Osteoblast (primary cell): ENCODE measurements around the gene GRIK4. TPM values are rescaled to one million over a fixed set of nuclear protein-coding genes. Genes with fewer than 3 reads are reported as not detected.

Experiments
- DNase-seq: peaks from one replicate; pipeline ENCODE4 v3.0.0; 2011; ENCODE audit warnings: low spot score, mixed read lengths; ENCODE audit not compliant: insufficient read length; ENCODE audit errors: missing footprints
- H2AFZ ChIP-seq: 2 replicates; pipeline ENCODE4 v1.6.0; 2011; ENCODE audit warnings: mild to moderate bottlenecking, low read length
- H3K27ac ChIP-seq: 2 replicates; pipeline ENCODE4 v1.5.1; 2011; ENCODE audit warnings: mild to moderate bottlenecking, low read depth, low read length, moderate library complexity
- H3K27me3 ChIP-seq: 2 replicates; pipeline ENCODE4 v1.6.0; 2012; ENCODE audit warnings: mild to moderate bottlenecking, control low read depth, inconsistent platforms, low read length, moderate library complexity; ENCODE audit not compliant: insufficient read depth
- H3K36me3 ChIP-seq: 2 replicates; pipeline ENCODE4 v1.5.1; 2011; ENCODE audit warnings: mild to moderate bottlenecking, low read length, control low read depth, moderate library complexity; ENCODE audit not compliant: insufficient read depth
- H3K4me1 ChIP-seq: 2 replicates; pipeline ENCODE4 v1.5.1; 2011; ENCODE audit warnings: mild to moderate bottlenecking, low read length, control low read depth, moderate library complexity; ENCODE audit not compliant: insufficient read depth
- H3K4me2 ChIP-seq: 2 replicates; pipeline ENCODE4 v1.6.0; 2011; ENCODE audit warnings: mild to moderate bottlenecking, low read length; ENCODE audit not compliant: insufficient read depth
- H3K4me3 ChIP-seq: fragments of 200-600 bp; sonication (generic); 3 replicates; pipeline ENCODE4 v1.5.1; 2012; ENCODE audit warnings: mild to moderate bottlenecking, low read length, inconsistent platforms; ENCODE audit not compliant: insufficient read depth
- H3K79me2 ChIP-seq: 2 replicates; pipeline ENCODE4 v1.6.0; 2012; ENCODE audit warnings: mild to moderate bottlenecking, low read length, control low read depth, inconsistent platforms; ENCODE audit not compliant: insufficient read depth
- H3K9me3 ChIP-seq: 2 replicates; pipeline ENCODE4 v1.5.1; 2011; ENCODE audit warnings: low read depth, low read length, control low read depth
- H4K20me1 ChIP-seq: 2 replicates; pipeline ENCODE4 v1.6.0; 2012; ENCODE audit warnings: mild to moderate bottlenecking, low read length, control low read depth; ENCODE audit not compliant: insufficient read depth
- total RNA-seq: library from RNA; depleted of rRNA; stranded (reverse); fragments of >200 nt; gene quantifications from 2 replicates; pipeline ENCODE4 v1.2.3, GENCODE V29; 2012
- TF ChIP-seq, protein P1 (sequence below): IDR thresholded peaks from 2 replicates; pipeline ENCODE4 v1.5.1; 2011; ENCODE audit warnings: mild to moderate bottlenecking, low read depth, low read length, moderate library complexity; ENCODE audit errors: extremely low read depth

Gene GRIK4
- total RNA-seq, 1 donor, result under 0.01 TPM

DNA sequence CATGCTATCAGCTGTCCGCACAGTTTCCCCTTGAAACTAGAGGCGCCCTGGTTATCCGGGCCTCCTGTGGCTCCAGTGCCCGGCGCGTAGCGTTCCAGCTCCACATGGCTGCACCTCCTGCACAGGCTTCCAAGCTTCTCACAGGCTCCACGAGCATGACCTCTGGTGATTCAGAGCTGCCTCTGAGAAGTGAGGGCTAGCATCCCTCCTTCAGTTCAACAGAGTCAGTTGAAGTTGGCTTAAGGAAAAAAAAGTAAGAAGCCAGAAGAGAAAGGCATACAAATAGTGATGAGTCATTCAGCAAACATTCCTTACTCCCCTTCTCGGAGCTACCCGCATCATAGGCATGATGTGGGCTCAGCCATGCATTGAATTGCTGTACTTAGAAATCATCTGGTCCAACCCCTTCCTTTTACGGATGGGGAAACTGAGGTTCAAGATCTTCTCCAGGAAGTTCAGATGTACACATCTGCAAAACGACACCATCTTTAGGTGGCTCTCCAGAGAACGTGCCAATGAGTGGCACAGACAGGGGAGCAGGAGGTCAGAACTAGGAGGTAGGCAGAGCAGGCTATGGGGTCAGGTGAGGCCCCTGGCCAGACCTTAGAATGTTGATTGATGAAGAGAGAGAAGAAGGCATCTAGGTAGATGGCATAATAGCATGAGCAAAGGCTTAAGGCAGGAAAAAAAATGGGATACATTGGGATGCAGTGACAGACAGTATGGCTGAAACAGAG, 296.0 kb downstream of the GRIK4 start:
- Histone ChIP-seq H3K4me3 (no peak overlapping the region), H3K9me3 (no peaks in the 10 kb centered on the region), H3K4me2 (no peak overlapping the region), H3K36me3 (no peaks in the 10 kb centered on the region), H3K79me2 (no peaks in the 10 kb centered on the region), H3K4me1 (peaks cover 5% of the 10 kb centered on the region), H2AFZ (no peak overlapping the region), H4K20me1 (no peaks in the 10 kb centered on the region), H3K27ac (no peak overlapping the region), H3K27me3 (peaks cover 18% of the 10 kb centered on the region)
- TF ChIP-seq, protein P1, sequence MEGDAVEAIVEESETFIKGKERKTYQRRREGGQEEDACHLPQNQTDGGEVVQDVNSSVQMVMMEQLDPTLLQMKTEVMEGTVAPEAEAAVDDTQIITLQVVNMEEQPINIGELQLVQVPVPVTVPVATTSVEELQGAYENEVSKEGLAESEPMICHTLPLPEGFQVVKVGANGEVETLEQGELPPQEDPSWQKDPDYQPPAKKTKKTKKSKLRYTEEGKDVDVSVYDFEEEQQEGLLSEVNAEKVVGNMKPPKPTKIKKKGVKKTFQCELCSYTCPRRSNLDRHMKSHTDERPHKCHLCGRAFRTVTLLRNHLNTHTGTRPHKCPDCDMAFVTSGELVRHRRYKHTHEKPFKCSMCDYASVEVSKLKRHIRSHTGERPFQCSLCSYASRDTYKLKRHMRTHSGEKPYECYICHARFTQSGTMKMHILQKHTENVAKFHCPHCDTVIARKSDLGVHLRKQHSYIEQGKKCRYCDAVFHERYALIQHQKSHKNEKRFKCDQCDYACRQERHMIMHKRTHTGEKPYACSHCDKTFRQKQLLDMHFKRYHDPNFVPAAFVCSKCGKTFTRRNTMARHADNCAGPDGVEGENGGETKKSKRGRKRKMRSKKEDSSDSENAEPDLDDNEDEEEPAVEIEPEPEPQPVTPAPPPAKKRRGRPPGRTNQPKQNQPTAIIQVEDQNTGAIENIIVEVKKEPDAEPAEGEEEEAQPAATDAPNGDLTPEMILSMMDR, result no peak
- peak; percentile 95 for DNase-seq

DNA sequence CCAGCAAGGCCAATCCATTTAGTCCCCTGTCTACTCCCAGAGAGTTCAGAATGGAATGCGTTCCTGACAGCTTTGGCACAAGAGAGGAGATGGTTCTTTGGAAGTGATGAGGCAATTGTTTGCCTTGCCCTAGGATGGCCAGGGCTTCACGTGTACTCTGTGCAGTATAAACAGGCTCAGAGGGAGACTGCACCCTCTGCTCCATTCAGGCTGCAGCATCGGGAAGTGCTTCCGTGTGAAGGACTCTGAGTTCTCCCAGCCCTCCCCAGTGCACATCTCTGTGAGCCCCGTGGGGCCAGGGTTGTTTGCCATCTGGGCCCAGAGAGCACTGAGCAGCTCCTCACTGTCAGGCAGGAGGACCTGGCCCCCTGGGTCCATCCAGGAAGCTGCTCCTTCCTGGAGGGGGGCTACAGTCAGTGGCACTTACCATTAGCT, 297.1 kb downstream of the GRIK4 start:
- TF ChIP-seq, protein P1, result no peak
- DNase-seq, result no peak
- Histone ChIP-seq H3K36me3 (no peaks in the 10 kb centered on the region), H3K4me2 (no peak overlapping the region), H4K20me1 (no peaks in the 10 kb centered on the region), H2AFZ (no peak overlapping the region), H3K4me3 (no peak overlapping the region), H3K79me2 (no peaks in the 10 kb centered on the region), H3K9me3 (no peaks in the 10 kb centered on the region), H3K27me3 (peaks cover 18% of the 10 kb centered on the region), H3K4me1 (peaks cover 5% of the 10 kb centered on the region), H3K27ac (no peak overlapping the region)

DNA sequence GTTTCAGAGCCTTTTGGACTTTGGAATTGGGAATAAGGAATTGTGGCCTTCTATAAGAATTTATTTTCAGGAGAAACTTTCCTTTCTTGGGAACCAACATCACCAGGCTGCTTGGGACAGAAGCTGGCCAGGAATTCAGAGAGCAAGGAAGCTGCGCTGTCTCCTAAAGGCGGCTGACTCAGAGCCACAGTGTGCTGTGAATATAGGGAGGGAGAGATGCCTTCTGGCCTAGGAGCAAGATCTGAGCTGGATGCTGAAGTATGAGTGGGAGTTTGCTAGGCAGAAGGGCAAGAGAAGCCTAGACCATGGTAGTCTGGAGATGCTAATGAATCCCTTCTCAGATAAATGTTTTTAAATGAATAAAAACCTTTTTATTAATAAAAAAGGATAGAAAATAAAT, 298.7 kb downstream of the GRIK4 start:
- no peaks in the 10 kb centered on the region for H3K79me2 ChIP-seq
- no peaks in the 10 kb centered on the region for H4K20me1 ChIP-seq
- DNase-seq, result no peak
- no peaks in the 10 kb centered on the region for H3K36me3 ChIP-seq
- TF ChIP-seq, protein P1, result no peak
- H3K4me2 ChIP-seq, result no peak overlapping the region
- H3K27ac ChIP-seq, result no peak overlapping the region
- peaks cover 5% of the 10 kb centered on the region for H3K4me1 ChIP-seq
- no peak overlapping the region for H2AFZ ChIP-seq
- H3K9me3 ChIP-seq, result no peaks in the 10 kb centered on the region
- peaks cover 12% of the 10 kb centered on the region for H3K27me3 ChIP-seq
- H3K4me3 ChIP-seq, result no peak overlapping the region

DNA sequence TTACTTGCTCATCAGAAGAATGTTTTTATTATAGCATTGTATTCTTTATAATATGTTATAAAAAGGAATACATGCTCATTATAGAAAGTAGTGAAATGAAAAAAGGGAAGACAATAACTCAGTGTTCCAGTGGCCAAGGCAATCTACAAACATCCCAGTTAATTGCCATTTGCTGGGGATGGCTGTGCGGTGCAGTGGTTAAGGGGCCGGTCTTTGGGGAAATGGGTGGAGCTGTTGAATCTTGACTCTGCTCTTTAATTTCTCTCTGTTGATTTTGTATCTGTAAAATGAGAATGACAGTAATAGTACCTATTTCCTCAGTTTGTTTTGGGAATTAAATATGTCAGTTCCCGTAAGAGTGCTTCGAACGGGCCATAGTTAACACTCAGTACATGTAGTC, 299.7 kb downstream of the GRIK4 start:
- Histone ChIP-seq H3K4me1 (peaks cover 5% of the 10 kb centered on the region), H3K36me3 (no peaks in the 10 kb centered on the region), H3K4me3 (no peak overlapping the region), H3K79me2 (no peaks in the 10 kb centered on the region), H2AFZ (no peak overlapping the region), H3K4me2 (no peak overlapping the region), H4K20me1 (no peaks in the 10 kb centered on the region), H3K27ac (no peak overlapping the region), H3K27me3 (peaks cover 5% of the 10 kb centered on the region), H3K9me3 (no peaks in the 10 kb centered on the region)
- TF ChIP-seq, protein P1, result no peak
- DNase-seq, result no peak
